ENCODE measurements around the gene MACROD1. TPM values are rescaled to one million over a fixed set of nuclear protein-coding genes. Genes with fewer than 3 reads are reported as not detected.

Gene MACROD1
- total and polyA plus RNA-seq, 2 of the 13 experiments (the other 11 are each of a cell fraction or from before 2014, with no cell fraction given), result 23.1 to 34.5 TPM

DNA sequence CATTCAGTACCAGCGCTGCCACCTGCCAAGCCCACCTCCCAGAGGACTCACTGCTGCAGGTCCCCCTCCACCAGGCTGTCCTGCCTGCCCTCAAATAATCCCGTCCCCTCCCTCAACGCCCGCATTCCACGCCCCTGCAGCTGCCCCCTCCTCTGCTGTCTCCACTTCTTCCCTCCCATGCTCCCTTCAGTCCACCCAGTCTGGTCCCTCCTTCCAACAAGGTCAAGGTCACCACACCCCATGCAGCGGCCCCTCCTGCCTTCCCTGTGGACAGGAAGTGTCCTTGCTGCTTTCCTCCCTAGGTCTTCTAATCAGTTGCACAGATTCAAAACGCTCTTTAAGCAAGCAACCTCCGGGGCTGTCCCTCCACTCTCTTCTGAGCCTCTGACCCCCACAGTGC, 12.1 kb downstream of the MACROD1 start (continued):
- TF ChIP-seq ETV5 (CRISPR knock-in tag; IDR thresholded peaks at IDR 0.05; ENCODE audit: borderline replicate concordance) (peak; percentile 25; the same call in 1 of the 2 replicates), GFI1 (CRISPR knock-in tag; IDR thresholded peaks at IDR 0.05; ENCODE audit: borderline replicate concordance) (peak; percentile 91), CREBL2 (CRISPR knock-in tag; IDR thresholded peaks at IDR 0.05; ENCODE audit: borderline replicate concordance) (no peak), SAP130 (CRISPR knock-in tag; IDR thresholded peaks at IDR 0.05; ENCODE audit: low read depth) (no peak), PHF8 (CRISPR knock-in tag; IDR thresholded peaks at IDR 0.05) (no peak), ZNF709 (CRISPR knock-in tag; IDR thresholded peaks at IDR 0.05) (no peak), STAG1 (CRISPR knock-in tag; IDR thresholded peaks at IDR 0.05) (no peak), CTCF (CRISPR knock-in tag; IDR thresholded peaks at IDR 0.05) (peak; percentile 17; the same call in 1 of the 2 replicates), ZNF207 (IDR thresholded peaks at IDR 0.05; ENCODE audit: borderline replicate concordance) (no peak), ZIK1 (CRISPR knock-in tag; IDR thresholded peaks at IDR 0.05; ENCODE audit: borderline replicate concordance, low read depth) (no peak), DMTF1 (CRISPR knock-in tag; IDR thresholded peaks at IDR 0.05) (no peak), SMAD1 (CRISPR knock-in tag; IDR thresholded peaks at IDR 0.05; ENCODE audit: borderline replicate concordance, low read depth) (no peak), NR2F6 (IDR thresholded peaks at IDR 0.05) (0 out of 2 replicates have a peak, but pooled peaks have one; percentile 31), NR2F6 (CRISPR knock-in tag; IDR thresholded peaks at IDR 0.05) (peak; percentile 72), RBM39 (IDR thresholded peaks at IDR 0.05; ENCODE audit: low read depth, low read length, poor library complexity, severe bottlenecking) (no peak), ZFP1 (CRISPR knock-in tag; IDR thresholded peaks at IDR 0.05) (no peak), ZNF83 (CRISPR knock-in tag; IDR thresholded peaks at IDR 0.05; ENCODE audit: borderline replicate concordance) (no peak), ZNF430 (CRISPR knock-in tag; IDR thresholded peaks at IDR 0.05) (no peak), ZNF451 (CRISPR knock-in tag; IDR thresholded peaks at IDR 0.05) (no peak), THAP8 (CRISPR knock-in tag; IDR thresholded peaks at IDR 0.05; ENCODE audit: borderline replicate concordance) (no peak), TARDBP (CRISPR knock-in tag; IDR thresholded peaks at IDR 0.05) (no peak), PCBP2 (optimal IDR thresholded peaks at IDR 0.05; ENCODE audit: low read depth, low read length, poor library complexity, severe bottlenecking) (no peak)
- TF ChIP-seq, protein P1, sequence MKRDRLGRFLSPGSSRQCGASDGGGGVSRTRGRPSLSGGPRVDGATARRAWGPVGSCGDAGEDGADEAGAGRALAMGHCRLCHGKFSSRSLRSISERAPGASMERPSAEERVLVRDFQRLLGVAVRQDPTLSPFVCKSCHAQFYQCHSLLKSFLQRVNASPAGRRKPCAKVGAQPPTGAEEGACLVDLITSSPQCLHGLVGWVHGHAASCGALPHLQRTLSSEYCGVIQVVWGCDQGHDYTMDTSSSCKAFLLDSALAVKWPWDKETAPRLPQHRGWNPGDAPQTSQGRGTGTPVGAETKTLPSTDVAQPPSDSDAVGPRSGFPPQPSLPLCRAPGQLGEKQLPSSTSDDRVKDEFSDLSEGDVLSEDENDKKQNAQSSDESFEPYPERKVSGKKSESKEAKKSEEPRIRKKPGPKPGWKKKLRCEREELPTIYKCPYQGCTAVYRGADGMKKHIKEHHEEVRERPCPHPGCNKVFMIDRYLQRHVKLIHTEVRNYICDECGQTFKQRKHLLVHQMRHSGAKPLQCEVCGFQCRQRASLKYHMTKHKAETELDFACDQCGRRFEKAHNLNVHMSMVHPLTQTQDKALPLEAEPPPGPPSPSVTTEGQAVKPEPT (CRISPR knock-in tag; IDR thresholded peaks at IDR 0.05; ENCODE audit: low read depth), result no peak
- TF ChIP-seq, protein P2, sequence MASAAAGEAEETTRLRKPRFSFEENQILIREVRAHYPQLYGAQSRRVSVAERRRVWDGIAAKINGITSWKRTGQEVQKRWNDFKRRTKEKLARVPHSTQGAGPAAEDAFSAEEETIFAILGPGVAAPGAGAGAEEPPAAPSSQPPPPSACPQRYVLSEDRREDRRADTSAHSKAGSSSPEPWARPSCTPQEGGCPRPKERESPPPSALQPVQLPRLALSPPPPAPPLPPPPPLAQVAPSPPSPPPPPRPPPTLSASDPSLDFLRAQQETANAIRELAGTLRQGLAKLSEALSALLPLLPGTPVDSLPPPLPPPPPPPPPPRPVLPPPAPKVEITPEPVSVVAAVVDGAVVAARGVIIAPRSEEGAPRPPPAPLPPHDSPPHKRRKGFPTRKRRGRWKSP (CRISPR knock-in tag; IDR thresholded peaks at IDR 0.05), result no peak

Data from HepG2 (cell line).